Measurements from ENCODE around the gene SLC30A2. TPM values are rescaled to one million over a fixed set of nuclear protein-coding genes. Genes with fewer than 3 reads are reported as not detected.

SLC30A2 gene
- polyA plus RNA-seq, 3 donors: not detected

GRCh38 chr1:26006710-26007109 lies 39.2 kb downstream of the SLC30A2 start:
- Histone ChIP-seq H3K4me2 (replicated peaks; ENCODE audit: extremely low read depth, low read length, poor library complexity, severe bottlenecking) (no peak overlapping the region), H3K79me2 (ENCODE audit: insufficient read depth, low read length) (no peaks in the 10 kb centered on the region), H3K27ac (ENCODE audit: low read depth in 1 of 2, low read length in 2 of 2) (no peak overlapping the region), H3K27me3 (ENCODE audit: control insufficient read depth in 2 of 2, insufficient read depth in 2 of 2, low read length in 2 of 2) (no peaks in the 10 kb centered on the region), H3K36me3 (replicated peaks in 1 of 2; ENCODE audit: control insufficient read depth in 1 of 2, insufficient read depth in 2 of 2, low read length in 2 of 2) (no peaks in the 10 kb centered on the region), H3K9me3 (replicated peaks in 1 of 2; ENCODE audit: control insufficient read depth in 1 of 2, insufficient read depth in 1 of 2, low read length in 2 of 2) (no peaks in the 10 kb centered on the region), H3K4me3 (replicated peaks in 1 of 3; ENCODE audit: low read depth in 2 of 3, low read length in 3 of 3) (no peak overlapping the region), H4K20me1 (ENCODE audit: insufficient read depth, low read length) (no peaks in the 10 kb centered on the region), H3K9ac (ENCODE audit: insufficient read depth, low read length, poor library complexity, severe bottlenecking) (no peak overlapping the region), H3K4me1 (ENCODE audit: control insufficient read depth in 1 of 2, insufficient read depth in 2 of 2, low read length in 2 of 2) (peaks cover 15 to 16% of the 10 kb centered on the region in 2 donors), H2AFZ (ENCODE audit: insufficient read depth, low read depth, low read length, poor library complexity, severe bottlenecking) (no peak overlapping the region)
- no peak overlapping the region for H3K4me3 Mint-ChIP-seq
- no peak overlapping the region for H3K27ac Mint-ChIP-seq
- no peaks in the 10 kb centered on the region for H3K9me3 Mint-ChIP-seq
- no peak for TF ChIP-seq CTCF (IDR thresholded peaks at IDR 0.05)
- H3K36me3 Mint-ChIP-seq: no peaks in the 10 kb centered on the region
- no peak for DNase-seq
- WGBS (ENCODE audit: insufficient coverage): 97% methylated on average over 16 of the region's 16 CpGs
- peaks cover 2 to 5% (median 2%) of the 10 kb centered on the region in 3 donors for H3K27me3 Mint-ChIP-seq (ENCODE audit: low read depth in 3 of 3)
- intact Hi-C loops (cut with micrococcal nuclease): no loop called here
- H3K4me1 Mint-ChIP-seq: peaks cover 19% of the 10 kb centered on the region

- Histone ChIP-seq H3K36me3 (replicated peaks in 1 of 2; ENCODE audit: control insufficient read depth in 1 of 2, insufficient read depth in 2 of 2, low read length in 2 of 2) (no peaks in the 10 kb centered on the region), H2AFZ (ENCODE audit: insufficient read depth, low read depth, low read length, poor library complexity, severe bottlenecking) (no peak overlapping the region), H3K79me2 (ENCODE audit: insufficient read depth, low read length) (no peaks in the 10 kb centered on the region), H3K9me3 (replicated peaks in 1 of 2; ENCODE audit: control insufficient read depth in 1 of 2, insufficient read depth in 1 of 2, low read length in 2 of 2) (no peaks in the 10 kb centered on the region), H3K4me2 (replicated peaks; ENCODE audit: extremely low read depth, low read length, poor library complexity, severe bottlenecking) (no peak overlapping the region), H4K20me1 (ENCODE audit: insufficient read depth, low read length) (no peaks in the 10 kb centered on the region), H3K9ac (ENCODE audit: insufficient read depth, low read length, poor library complexity, severe bottlenecking) (no peak overlapping the region), H3K4me3 (replicated peaks in 1 of 3; ENCODE audit: low read depth in 2 of 3, low read length in 3 of 3) (no peak overlapping the region), H3K4me1 (ENCODE audit: control insufficient read depth in 1 of 2, insufficient read depth in 2 of 2, low read length in 2 of 2) (peaks cover 15 to 16% of the 10 kb centered on the region in 2 donors), H3K27ac (ENCODE audit: low read depth in 1 of 2, low read length in 2 of 2) (no peak overlapping the region), H3K27me3 (ENCODE audit: control insufficient read depth in 2 of 2, insufficient read depth in 2 of 2, low read length in 2 of 2) (no peaks in the 10 kb centered on the region)
- 86% methylated on average over 4 of the region's 4 CpGs for WGBS (ENCODE audit: insufficient coverage)
- Mint-ChIP-seq H3K27me3 (ENCODE audit: low read depth in 3 of 3) (peaks cover 1 to 5% (median 2%) of the 10 kb centered on the region in 3 donors), H3K4me3 (no peak overlapping the region), H3K9me3 (no peaks in the 10 kb centered on the region), H3K4me1 (peaks cover 19% of the 10 kb centered on the region), H3K27ac (no peak overlapping the region), H3K36me3 (no peaks in the 10 kb centered on the region)
- no peak for DNase-seq
- TF ChIP-seq CTCF (IDR thresholded peaks at IDR 0.05): no peak
- intact Hi-C loops (cut with micrococcal nuclease): no loop called here
Measured at GRCh38 chr1:26005434-26006105, 40.3 kb downstream of the SLC30A2 start.

Measured in CD14-positive monocyte (primary cell).